ENCODE results near the gene GRAP. TPM values are rescaled to one million over a fixed set of nuclear protein-coding genes. Genes with fewer than 3 reads are reported as not detected.
A peak's percentile ranks its signal among the peaks of the same experiment; 100 is the strongest.

Gene GRAP
- total and polyA plus RNA-seq, 9 of the 15 experiments (the other 6 are each of a cell fraction or from before 2014, with no cell fraction given), result 0.07 to 0.41 (median 0.19) TPM; not detected in 5

- TF ChIP-seq DDX20 (tag; IDR thresholded peaks at IDR 0.05; ENCODE audit: low read depth), result no peak
- peak; percentile 8; the same call in 1 of the 2 replicates for TF ChIP-seq CEBPG (CRISPR knock-in tag; IDR thresholded peaks at IDR 0.05)
- no peak for TF ChIP-seq CEBPG (tag; conservative IDR thresholded peaks at IDR 0.05 in 1 of 2, IDR thresholded peaks at IDR 0.05 in 1 of 2)
- TF ChIP-seq MAX (CRISPR knock-in tag; IDR thresholded peaks at IDR 0.05), result peak; percentile 91
- peak; percentile 34; the same call in 1 of the 2 replicates for TF ChIP-seq TCF3 (CRISPR knock-in tag; IDR thresholded peaks at IDR 0.05)
- TF ChIP-seq MXD1 (CRISPR knock-in tag; IDR thresholded peaks at IDR 0.05; ENCODE audit: borderline replicate concordance, poor library complexity, severe bottlenecking), result no peak
- TF ChIP-seq ZKSCAN8 (CRISPR knock-in tag; IDR thresholded peaks at IDR 0.05), result peak; percentile 50; the same call in 1 of the 2 replicates
- no peak for TF ChIP-seq TGIF2 (CRISPR knock-in tag; IDR thresholded peaks at IDR 0.05)
- peak; percentile 55; the same call in 1 of the 2 replicates for TF ChIP-seq CREB3 (tag; conservative IDR thresholded peaks at IDR 0.05; ENCODE audit: low read depth)
- peak; percentile 21; the same call in 1 of the 2 replicates for TF ChIP-seq USF1 (CRISPR knock-in tag; IDR thresholded peaks at IDR 0.05)
- no peak; the same call in 1 of the 2 replicates for TF ChIP-seq CTBP1 (IDR thresholded peaks at IDR 0.05; ENCODE audit: borderline replicate concordance)
- no peak for TF ChIP-seq PHF8 (IDR thresholded peaks at IDR 0.05; ENCODE audit: borderline replicate concordance, low read length)
- TF ChIP-seq ZNF586 (CRISPR knock-in tag; conservative IDR thresholded peaks at IDR 0.05), result no peak
- 0 out of 2 replicates have a peak, but pooled peaks have one; percentile 33 for TF ChIP-seq CXXC5 (CRISPR knock-in tag; IDR thresholded peaks at IDR 0.05)
- no peak for TF ChIP-seq NELFE (IDR thresholded peaks at IDR 0.05; ENCODE audit: insufficient read depth, insufficient read length)
- TF ChIP-seq ATF3 (IDR thresholded peaks at IDR 0.05), result peak; percentile 51
- TF ChIP-seq ATF3 (CRISPR knock-in tag; conservative IDR thresholded peaks at IDR 0.05), result no peak
- peak; percentile 71 for TF ChIP-seq CBFA2T3 (IDR thresholded peaks at IDR 0.05)
These were observed 64.9 kb downstream of the GRAP start (continued) for GRCh38 chr17:18981642-18982424.

Data from K562 (cell line).